Epithelial cell of proximal tubule (primary cell): ENCODE measurements around the gene CHST3. TPM values are rescaled to one million over a fixed set of nuclear protein-coding genes. Genes with fewer than 3 reads are reported as not detected.
"Not testable (repeated sequence)": the region's sequence is repeated elsewhere in the genome, so short reads cannot be mapped to it uniquely, and the experiment has no call there.

ENCODE experiments used
- DNase-seq: peaks from one replicate; pipeline ENCODE4 v3.0.0-alpha.2; 2011; ENCODE audit warnings: low read depth
- H3K4me3 ChIP-seq: 2 replicates; pipeline ENCODE4 v1.5.1; 2011; ENCODE audit warnings: low read depth, mild to moderate bottlenecking, low read length
- CTCF ChIP-seq: conservative IDR thresholded peaks from 2 replicates; pipeline ENCODE4 v1.5.1; 2012; ENCODE audit warnings: low read depth, mild to moderate bottlenecking, low read length
- total RNA-seq: library from RNA; depleted of rRNA; stranded (reverse); fragments of >200 nt; gene quantifications from 2 replicates; pipeline ENCODE4 v1.2.3, GENCODE V29; 2015

The CHST3 gene
- total RNA-seq, 1 donor from 2014 or later = 20.5 TPM

GRCh38 chr10:71985542-71986250 is 21.5 kb downstream of the CHST3 start:
- no peak for TF ChIP-seq CTCF
- H3K4me3 ChIP-seq = no peak overlapping the region
- DNase-seq = no peak

GRCh38 chr10:71988895-71989294 is 24.7 kb downstream of the CHST3 start:
- not testable (repeated sequence) for DNase-seq, H3K4me3 ChIP-seq

DNA sequence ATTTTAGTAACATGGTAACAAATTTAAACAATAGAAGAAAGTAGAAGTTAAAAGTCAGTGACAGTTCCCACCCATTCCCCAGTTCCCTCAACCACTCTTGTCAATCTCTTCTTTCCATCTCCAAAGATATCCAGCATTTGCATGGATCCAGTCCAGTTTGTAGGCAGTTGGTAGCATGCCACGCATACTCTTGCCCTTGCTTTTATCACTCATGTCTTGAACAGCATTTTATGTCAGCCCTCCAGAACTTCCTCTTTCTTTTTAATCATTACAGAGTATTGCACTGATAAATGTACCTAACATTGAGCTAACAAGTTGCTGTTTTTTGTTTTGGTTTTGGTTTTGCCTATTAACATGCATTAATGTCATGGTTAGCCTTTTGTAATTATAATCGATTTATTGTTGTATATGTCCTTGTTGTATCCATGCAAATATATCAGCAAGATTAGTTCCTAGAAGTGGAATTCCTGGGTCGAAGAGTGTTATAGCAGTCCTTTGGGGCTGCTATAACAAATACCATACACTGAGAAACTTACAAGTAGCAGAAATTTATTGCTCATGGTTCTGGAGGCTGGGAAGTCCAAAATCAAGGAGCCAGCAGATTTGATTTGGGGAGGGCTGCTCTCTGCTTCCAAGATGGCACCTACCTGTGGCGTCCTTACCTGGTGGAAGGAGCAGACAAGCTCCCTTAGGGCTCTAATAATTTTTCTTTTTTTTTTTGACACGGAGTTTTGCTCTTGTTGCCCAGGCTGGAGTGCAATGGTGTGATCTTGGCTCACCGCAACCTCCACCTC is 25.7 kb downstream of the CHST3 start:
- TF ChIP-seq CTCF = no peak
- DNase-seq = no peak
- H3K4me3 ChIP-seq = no peak overlapping the region

- no peak for TF ChIP-seq CTCF
- no peak for DNase-seq
- no peak overlapping the region for H3K4me3 ChIP-seq
Measured at GRCh38 chr10:71990706-71991269, 26.6 kb downstream of the CHST3 start.

DNA sequence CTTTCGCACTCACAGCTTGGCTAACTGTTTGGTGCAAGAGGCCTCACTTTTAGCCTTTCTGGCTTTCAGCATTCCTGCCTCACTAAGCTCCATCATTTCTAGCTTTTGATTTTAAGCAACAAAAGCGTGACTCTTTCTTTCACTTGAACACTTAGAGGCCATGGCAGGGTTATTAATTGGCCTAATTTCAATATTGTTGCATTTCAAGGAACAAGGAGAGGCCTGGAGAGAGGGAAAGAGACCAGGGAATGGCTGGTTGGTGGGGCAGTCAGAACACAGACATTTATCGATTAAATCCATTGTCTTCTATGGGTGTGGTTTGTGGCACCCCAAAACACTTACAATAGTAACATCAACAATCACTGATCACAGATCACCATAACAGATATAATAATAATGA is 31.3 kb downstream of the CHST3 start:
- DNase-seq = no peak
- TF ChIP-seq CTCF = no peak
- no peak overlapping the region for H3K4me3 ChIP-seq

GRCh38 chr10:71995887-71996575 is 31.8 kb downstream of the CHST3 start:
- no peak for DNase-seq
- H3K4me3 ChIP-seq = no peak overlapping the region
- TF ChIP-seq CTCF = no peak
